Activated naive CD4-positive, alpha-beta T cell treated with anti-CD3 and anti-CD28 coated beads, Interleukin-2, amount 10 ng/mL, durations not matched to agents 7 days and 5 days (primary cell): ENCODE results near the gene ATN1.
"Not testable (repeated sequence)": the region's sequence is repeated elsewhere in the genome, so short reads cannot be mapped to it uniquely, and the experiment has no call there.

ENCODE experiments used
- CTCF ChIA-PET: fragments of 350-600 bp; sonication (Branson Sonifier 250); formaldehyde crosslinking; loops from one replicate; lab custom pipeline; 2021; ENCODE audit warnings: antibody characterized with exemption; lab: Charles Lee
- DNase-seq: peaks from one replicate; pipeline ENCODE4 v3.0.0-alpha.2; 2020
- H3K27ac Mint-ChIP-seq: one replicate; pipeline ENCODE4 v1.8.0; 2021; ENCODE audit warnings: mild to moderate bottlenecking, moderate library complexity, mixed read lengths
- H3K27me3 Mint-ChIP-seq: one replicate; pipeline ENCODE4 v1.8.0; 2021; ENCODE audit warnings: mild to moderate bottlenecking, mixed read lengths
- H3K36me3 Mint-ChIP-seq: one replicate; pipeline ENCODE4 v1.8.0; 2021; ENCODE audit warnings: mixed read lengths
- H3K4me1 Mint-ChIP-seq: one replicate; pipeline ENCODE4 v1.8.0; 2021; ENCODE audit warnings: mixed read lengths
- H3K4me3 Mint-ChIP-seq: one replicate; pipeline ENCODE4 v1.8.0; 2021; ENCODE audit warnings: mild to moderate bottlenecking, moderate library complexity, mixed read lengths
- H3K9me3 Mint-ChIP-seq: one replicate; pipeline ENCODE4 v1.8.0; 2021; ENCODE audit warnings: mixed read lengths

ATN1 gene

GRCh38 chr12:6891646-6892001 is 36.1 kb upstream of the ATN1 start:
- peak overlapping the region; percentile 94 for H3K27ac Mint-ChIP-seq
- H3K9me3 Mint-ChIP-seq = no peaks in the 10 kb centered on the region
- peaks cover 29% of the 10 kb centered on the region for H3K4me1 Mint-ChIP-seq
- peak; percentile 27 for DNase-seq
- H3K4me3 Mint-ChIP-seq = peak overlapping the region; percentile 76
- peaks cover 7% of the 10 kb centered on the region for H3K36me3 Mint-ChIP-seq
- no peaks in the 10 kb centered on the region for H3K27me3 Mint-ChIP-seq
- CTCF ChIA-PET = interaction anchor here (1.1 to 2.8 kb wide), 12 partner anchors 8 to 217 kb away, joined by 3 to 35 read pairs (median 5); partner anchors contain the start of genes C12orf57, CDCA3, RNU7-1 and SPSB2

GRCh38 chr12:6892683-6893082 is 35.1 kb upstream of the ATN1 start:
- peaks cover 29% of the 10 kb centered on the region for H3K4me1 Mint-ChIP-seq
- H3K27ac Mint-ChIP-seq = not testable (repeated sequence)

GRCh38 chr12:6894321-6894720 is 33.4 kb upstream of the ATN1 start:
- CTCF ChIA-PET = interaction anchor here (0.7 kb wide), 1 partner anchor 25 kb away, joined by 3 read pairs; no protein-coding TSS in a partner anchor
- no peaks in the 10 kb centered on the region for H3K9me3 Mint-ChIP-seq
- H3K27me3 Mint-ChIP-seq = peaks cover 4% of the 10 kb centered on the region
- no peak overlapping the region for H3K4me3 Mint-ChIP-seq
- peaks cover 27% of the 10 kb centered on the region for H3K4me1 Mint-ChIP-seq
- peaks cover 4% of the 10 kb centered on the region for H3K36me3 Mint-ChIP-seq
- no peak overlapping the region for H3K27ac Mint-ChIP-seq
- no peak for DNase-seq

More at GRCh38 chr12:6892683-6893082, 35.1 kb upstream of the ATN1 start:
- not testable (repeated sequence) for H3K27me3 Mint-ChIP-seq, DNase-seq, H3K9me3 Mint-ChIP-seq, H3K36me3 Mint-ChIP-seq
- H3K4me3 Mint-ChIP-seq = peak overlapping the region; percentile 45
- CTCF ChIA-PET = interaction anchor here (1.3 to 2.8 kb wide), 4 partner anchors 10 to 33 kb away, joined by 3 to 20 read pairs (median 5); partner anchors contain the start of gene SPSB2

- Mint-ChIP-seq H3K9me3 (no peaks in the 10 kb centered on the region), H3K36me3 (peaks cover 2% of the 10 kb centered on the region), H3K4me3 (no peak overlapping the region), H3K27me3 (peaks cover 5% of the 10 kb centered on the region), H3K27ac (no peak overlapping the region), H3K4me1 (peaks cover 10% of the 10 kb centered on the region)
- DNase-seq = no peak
- CTCF ChIA-PET = interaction anchor here (1.1 kb wide), 1 partner anchor 25 kb away, joined by 4 read pairs; no protein-coding TSS in a partner anchor
Measured at GRCh38 chr12:6896846-6897435, 30.8 kb upstream of the ATN1 start.

- no peak overlapping the region for H3K27ac Mint-ChIP-seq
- H3K27me3 Mint-ChIP-seq = peaks cover 5% of the 10 kb centered on the region
- CTCF ChIA-PET = interaction anchor here (0.9 to 1.5 kb wide), 4 partner anchors 8 to 45 kb away, joined by 3 to 5 read pairs (median 3); partner anchors contain the start of genes C12orf57, RNU7-1 and SPSB2
- H3K4me1 Mint-ChIP-seq = peaks cover 3% of the 10 kb centered on the region
- DNase-seq = no peak
- H3K9me3 Mint-ChIP-seq = no peaks in the 10 kb centered on the region
- H3K36me3 Mint-ChIP-seq = no peaks in the 10 kb centered on the region
- H3K4me3 Mint-ChIP-seq = no peak overlapping the region
Measured at GRCh38 chr12:6899427-6899826, 28.3 kb upstream of the ATN1 start.

- Mint-ChIP-seq H3K4me3 (no peak overlapping the region), H3K27me3 (peaks cover 5% of the 10 kb centered on the region), H3K4me1 (peaks cover 3% of the 10 kb centered on the region), H3K27ac (no peak overlapping the region), H3K9me3 (no peaks in the 10 kb centered on the region), H3K36me3 (no peaks in the 10 kb centered on the region)
- CTCF ChIA-PET = interaction anchor here (0.9 to 1.5 kb wide), 3 partner anchors 9 to 27 kb away, joined by 3 to 5 read pairs (median 3); partner anchors contain the start of gene SPSB2
- DNase-seq = no peak
Measured at GRCh38 chr12:6899837-6900519, 27.8 kb upstream of the ATN1 start.

- H3K36me3 Mint-ChIP-seq = no peaks in the 10 kb centered on the region
- H3K27me3 Mint-ChIP-seq = peaks cover 10% of the 10 kb centered on the region
- H3K9me3 Mint-ChIP-seq = no peaks in the 10 kb centered on the region
- H3K27ac Mint-ChIP-seq = no peak overlapping the region
- no peak for DNase-seq
- H3K4me3 Mint-ChIP-seq = no peak overlapping the region
- H3K4me1 Mint-ChIP-seq = peaks cover 3% of the 10 kb centered on the region
- CTCF ChIA-PET = interaction anchor here (1.0 to 1.6 kb wide), 5 partner anchors 11 to 207 kb away, joined by 3 to 5 read pairs (median 3); partner anchors contain the start of genes C12orf57, C1RL, RNU7-1 and SPSB2
Measured at GRCh38 chr12:6902448-6902847, 25.3 kb upstream of the ATN1 start.

GRCh38 chr12:6903722-6904121 is 24.0 kb upstream of the ATN1 start:
- H3K27ac Mint-ChIP-seq = peak overlapping the region; percentile 39
- no peak overlapping the region for H3K4me3 Mint-ChIP-seq
- no peaks in the 10 kb centered on the region for H3K9me3 Mint-ChIP-seq
- DNase-seq = no peak
- peaks cover 3% of the 10 kb centered on the region for H3K4me1 Mint-ChIP-seq
- CTCF ChIA-PET = no interaction called here
- H3K27me3 Mint-ChIP-seq = peaks cover 14% of the 10 kb centered on the region
- no peaks in the 10 kb centered on the region for H3K36me3 Mint-ChIP-seq

- no peak within 1 kb of the TSS for H3K4me3 Mint-ChIP-seq
- peak within 1 kb of the TSS; percentile 39 for H3K27ac Mint-ChIP-seq
- H3K9me3 Mint-ChIP-seq = no peaks in the 10 kb centered on the region
- H3K4me1 Mint-ChIP-seq = peaks cover 3% of the 10 kb centered on the region
- H3K36me3 Mint-ChIP-seq = no peaks in the 10 kb centered on the region
- DNase-seq = peak; percentile 99
- CTCF ChIA-PET = interaction anchor here (0.9 kb wide), 1 partner anchor 10 kb away, joined by 3 read pairs; the partner anchor contains the start of gene ENO2
- peaks cover 9% of the 10 kb centered on the region for H3K27me3 Mint-ChIP-seq
Measured at GRCh38 chr12:6904280-6905276, 23.2 kb upstream of the ATN1 start, which contains the start of gene LRRC23. TSS of gene LRRC23 (plus strand) at chr12:6904822. CDS start at chr12:6905634, 812 bp downstream.

GRCh38 chr12:6905414-6906040 is 22.2 kb upstream of the ATN1 start:
- Mint-ChIP-seq H3K27ac (no peak overlapping the region), H3K4me3 (no peak overlapping the region), H3K27me3 (peaks cover 9% of the 10 kb centered on the region), H3K9me3 (no peaks in the 10 kb centered on the region), H3K4me1 (no peaks in the 10 kb centered on the region), H3K36me3 (no peaks in the 10 kb centered on the region)
- no peak for DNase-seq
- CTCF ChIA-PET = interaction anchor here (0.6 to 1.1 kb wide), 3 partner anchors 9 to 276 kb away, joined by 3 read pairs; partner anchors contain the start of gene ENO2

GRCh38 chr12:6908141-6908540 is 19.6 kb upstream of the ATN1 start:
- H3K27me3 Mint-ChIP-seq = peaks cover 17% of the 10 kb centered on the region
- not testable (repeated sequence) for H3K9me3 Mint-ChIP-seq, H3K27ac Mint-ChIP-seq, H3K4me3 Mint-ChIP-seq, H3K36me3 Mint-ChIP-seq, DNase-seq, H3K4me1 Mint-ChIP-seq
- CTCF ChIA-PET = interaction anchor here (0.9 to 2.5 kb wide), 2 partner anchors 35 to 39 kb away, joined by 4 to 9 read pairs; partner anchors contain the start of gene SPSB2

- DNase-seq = no peak
- H3K4me1 Mint-ChIP-seq = peaks cover 18% of the 10 kb centered on the region
- H3K27me3 Mint-ChIP-seq = peaks cover 17% of the 10 kb centered on the region
- CTCF ChIA-PET = interaction anchor here (1.4 to 1.7 kb wide), 2 partner anchors 14 to 37 kb away, joined by 3 to 5 read pairs; no protein-coding TSS in a partner anchor
- no peaks in the 10 kb centered on the region for H3K9me3 Mint-ChIP-seq
- no peaks in the 10 kb centered on the region for H3K36me3 Mint-ChIP-seq
- H3K4me3 Mint-ChIP-seq = no peak overlapping the region
- H3K27ac Mint-ChIP-seq = no peak overlapping the region
Measured at GRCh38 chr12:6909421-6910145, 18.2 kb upstream of the ATN1 start.
